ENCODE results near the gene USP49.

Gene USP49

DNA sequence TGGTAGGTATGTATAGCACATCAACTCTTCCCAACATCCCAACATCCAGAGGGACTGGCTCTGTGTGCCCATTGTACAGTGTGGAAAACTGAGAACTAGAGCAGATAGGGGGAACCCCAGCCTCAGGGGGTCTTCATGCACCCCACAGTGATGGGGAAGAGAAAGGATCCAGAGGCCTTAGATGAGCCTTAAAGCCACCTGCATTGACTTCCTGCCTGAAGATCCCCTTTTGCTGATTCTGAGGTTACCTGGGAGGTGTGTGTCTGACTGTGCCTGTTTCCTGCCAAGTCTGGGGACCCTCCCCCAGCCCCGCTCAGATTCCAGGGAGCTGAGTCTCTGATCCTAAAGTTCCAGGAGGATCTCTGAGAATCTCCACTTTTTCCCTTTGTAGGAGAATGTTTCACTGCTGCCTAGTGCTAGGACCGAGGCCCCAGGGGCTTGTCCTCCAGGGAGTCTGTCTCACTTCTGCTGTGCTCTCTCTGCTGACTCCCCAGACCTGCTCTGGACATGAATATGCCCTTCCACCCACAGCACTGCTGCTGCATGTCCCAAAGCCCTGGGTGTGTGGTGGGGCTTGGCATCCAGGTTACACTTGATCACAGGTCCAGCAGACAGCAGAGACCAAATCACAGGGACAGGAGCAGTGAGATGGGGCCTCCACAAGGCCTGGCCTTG is 135.1 kb downstream of the USP49 start:
- no peak overlapping the region for H3K4me3 ChIP-seq (ENCODE audit: low read depth, low read length)
- DNase-seq (ENCODE audit: low read depth) = no peak
- TF ChIP-seq, protein P1, sequence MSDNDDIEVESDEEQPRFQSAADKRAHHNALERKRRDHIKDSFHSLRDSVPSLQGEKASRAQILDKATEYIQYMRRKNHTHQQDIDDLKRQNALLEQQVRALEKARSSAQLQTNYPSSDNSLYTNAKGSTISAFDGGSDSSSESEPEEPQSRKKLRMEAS (IDR thresholded peaks at IDR 0.05; ENCODE audit: low read depth, low read length) = no peak
- TF ChIP-seq, protein P2, sequence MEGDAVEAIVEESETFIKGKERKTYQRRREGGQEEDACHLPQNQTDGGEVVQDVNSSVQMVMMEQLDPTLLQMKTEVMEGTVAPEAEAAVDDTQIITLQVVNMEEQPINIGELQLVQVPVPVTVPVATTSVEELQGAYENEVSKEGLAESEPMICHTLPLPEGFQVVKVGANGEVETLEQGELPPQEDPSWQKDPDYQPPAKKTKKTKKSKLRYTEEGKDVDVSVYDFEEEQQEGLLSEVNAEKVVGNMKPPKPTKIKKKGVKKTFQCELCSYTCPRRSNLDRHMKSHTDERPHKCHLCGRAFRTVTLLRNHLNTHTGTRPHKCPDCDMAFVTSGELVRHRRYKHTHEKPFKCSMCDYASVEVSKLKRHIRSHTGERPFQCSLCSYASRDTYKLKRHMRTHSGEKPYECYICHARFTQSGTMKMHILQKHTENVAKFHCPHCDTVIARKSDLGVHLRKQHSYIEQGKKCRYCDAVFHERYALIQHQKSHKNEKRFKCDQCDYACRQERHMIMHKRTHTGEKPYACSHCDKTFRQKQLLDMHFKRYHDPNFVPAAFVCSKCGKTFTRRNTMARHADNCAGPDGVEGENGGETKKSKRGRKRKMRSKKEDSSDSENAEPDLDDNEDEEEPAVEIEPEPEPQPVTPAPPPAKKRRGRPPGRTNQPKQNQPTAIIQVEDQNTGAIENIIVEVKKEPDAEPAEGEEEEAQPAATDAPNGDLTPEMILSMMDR (IDR thresholded peaks at IDR 0.05; ENCODE audit: low read depth, low read length) = no peak
- TF ChIP-seq MYC (IDR thresholded peaks at IDR 0.05; ENCODE audit: low read depth, low read length) (no peak), POLR2A (IDR thresholded peaks at IDR 0.05; ENCODE audit: extremely low read depth, insufficient read length) (no peak)

DNA sequence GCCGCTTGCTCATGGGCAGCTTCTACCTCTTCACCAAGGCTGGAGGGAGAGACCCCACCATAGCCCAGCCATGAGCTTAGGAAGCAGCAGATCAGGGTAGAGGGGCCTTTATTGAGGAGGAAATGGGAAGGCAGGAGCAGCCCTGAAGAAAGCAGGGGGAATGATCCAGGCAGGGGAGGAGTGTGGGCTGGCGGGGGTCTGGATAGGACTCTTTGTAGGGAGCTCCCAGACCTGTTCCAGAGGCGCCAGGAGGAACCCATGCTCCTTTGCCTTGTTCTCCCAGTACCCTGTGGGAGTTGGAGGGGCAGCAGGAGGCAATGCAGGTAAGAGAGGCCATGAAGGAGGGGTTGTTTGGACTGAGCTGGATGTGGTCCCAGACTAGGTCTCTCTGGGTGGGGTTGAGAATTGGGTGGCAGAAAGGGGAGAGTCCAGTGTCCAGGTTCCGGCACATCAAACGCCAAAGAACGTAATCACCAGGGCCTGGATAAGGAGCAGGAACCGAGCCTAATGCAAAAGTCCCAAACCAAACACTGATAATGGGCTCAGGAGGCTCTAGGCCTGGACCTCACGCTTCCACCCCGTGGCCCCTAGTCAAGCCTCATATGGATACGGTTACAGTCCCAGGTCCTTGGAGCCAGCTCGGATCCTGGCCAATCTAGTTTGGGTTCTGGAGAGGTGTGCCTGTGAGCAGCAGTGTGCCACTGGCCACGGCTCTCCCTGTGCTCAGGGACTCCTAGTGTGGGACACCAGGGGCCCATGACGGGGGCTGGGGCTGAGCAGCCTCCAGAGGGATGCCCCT is 135.9 kb downstream of the USP49 start:
- no peak overlapping the region for H3K4me3 ChIP-seq (ENCODE audit: low read depth, low read length)
- no peak for DNase-seq (ENCODE audit: low read depth)
- TF ChIP-seq MYC (IDR thresholded peaks at IDR 0.05; ENCODE audit: low read depth, low read length) (no peak), POLR2A (IDR thresholded peaks at IDR 0.05; ENCODE audit: extremely low read depth, insufficient read length) (no peak)
- TF ChIP-seq, protein P2 (IDR thresholded peaks at IDR 0.05; ENCODE audit: low read depth, low read length) = no peak
- TF ChIP-seq, protein P1 (IDR thresholded peaks at IDR 0.05; ENCODE audit: low read depth, low read length) = no peak

DNA sequence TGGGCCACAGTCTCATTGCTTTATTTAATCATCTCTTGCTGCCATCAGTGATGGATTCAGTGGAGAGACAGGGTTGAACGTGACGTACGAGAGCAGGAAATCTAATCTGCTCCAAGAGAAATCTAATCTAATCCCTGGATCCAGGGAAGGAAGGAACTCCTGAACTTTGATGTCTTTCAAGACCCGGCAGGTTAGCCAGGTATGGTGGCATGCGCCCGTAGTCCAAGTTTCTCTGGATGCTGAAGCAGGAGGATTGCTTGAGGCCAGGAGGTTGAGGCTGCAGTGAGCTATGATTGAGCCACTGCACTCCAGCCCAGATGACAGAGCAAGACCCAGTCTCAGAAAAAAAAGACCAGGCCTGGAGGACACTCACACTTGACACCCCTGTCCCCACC is 136.5 kb downstream of the USP49 start:
- TF ChIP-seq MYC (IDR thresholded peaks at IDR 0.05; ENCODE audit: low read depth, low read length) (no peak), POLR2A (IDR thresholded peaks at IDR 0.05; ENCODE audit: extremely low read depth, insufficient read length) (no peak)
- TF ChIP-seq, protein P2 (IDR thresholded peaks at IDR 0.05; ENCODE audit: low read depth, low read length) = no peak
- TF ChIP-seq, protein P1 (IDR thresholded peaks at IDR 0.05; ENCODE audit: low read depth, low read length) = no peak
- no peak overlapping the region for H3K4me3 ChIP-seq (ENCODE audit: low read depth, low read length)
- no peak for DNase-seq (ENCODE audit: low read depth)

DNA sequence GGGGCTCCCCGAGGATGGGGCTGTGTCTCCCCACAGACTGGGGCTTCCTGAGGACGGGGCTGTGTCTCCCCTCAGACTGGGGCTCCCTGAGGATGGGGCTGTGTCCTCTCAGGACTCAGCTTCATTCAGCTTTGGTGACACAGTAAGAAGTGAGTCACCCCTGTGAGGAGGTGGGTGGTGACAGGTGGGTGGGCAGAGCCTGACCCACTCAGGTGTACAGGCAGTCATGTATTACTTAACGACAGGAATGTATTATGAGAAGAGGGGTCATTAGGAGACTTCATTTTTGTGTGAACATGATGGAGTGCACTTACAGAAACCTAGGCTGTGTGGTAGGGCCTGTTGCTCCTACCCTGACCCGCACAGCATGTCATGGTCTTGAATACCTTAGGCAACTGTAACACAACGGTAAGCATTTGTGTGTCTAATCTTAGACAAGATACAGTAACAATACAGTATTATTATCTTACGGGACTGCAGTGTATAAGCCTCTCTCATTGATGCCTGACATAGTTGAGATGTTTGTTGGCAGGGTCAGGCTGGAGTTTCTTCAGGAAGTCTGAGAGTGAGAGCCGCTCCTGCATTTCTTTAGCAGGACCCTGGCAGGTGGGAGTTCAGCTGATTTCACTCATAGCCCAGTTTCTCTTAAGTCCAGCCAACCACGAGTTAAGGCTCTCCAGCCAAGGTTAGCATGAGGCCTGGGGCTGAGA is 137.1 kb downstream of the USP49 start:
- TF ChIP-seq, protein P1 (IDR thresholded peaks at IDR 0.05; ENCODE audit: low read depth, low read length) = no peak
- TF ChIP-seq, protein P2 (IDR thresholded peaks at IDR 0.05; ENCODE audit: low read depth, low read length) = no peak
- TF ChIP-seq MYC (IDR thresholded peaks at IDR 0.05; ENCODE audit: low read depth, low read length) (no peak), POLR2A (IDR thresholded peaks at IDR 0.05; ENCODE audit: extremely low read depth, insufficient read length) (no peak)
- no peak for DNase-seq (ENCODE audit: low read depth)
- H3K4me3 ChIP-seq (ENCODE audit: low read depth, low read length) = no peak overlapping the region

DNA sequence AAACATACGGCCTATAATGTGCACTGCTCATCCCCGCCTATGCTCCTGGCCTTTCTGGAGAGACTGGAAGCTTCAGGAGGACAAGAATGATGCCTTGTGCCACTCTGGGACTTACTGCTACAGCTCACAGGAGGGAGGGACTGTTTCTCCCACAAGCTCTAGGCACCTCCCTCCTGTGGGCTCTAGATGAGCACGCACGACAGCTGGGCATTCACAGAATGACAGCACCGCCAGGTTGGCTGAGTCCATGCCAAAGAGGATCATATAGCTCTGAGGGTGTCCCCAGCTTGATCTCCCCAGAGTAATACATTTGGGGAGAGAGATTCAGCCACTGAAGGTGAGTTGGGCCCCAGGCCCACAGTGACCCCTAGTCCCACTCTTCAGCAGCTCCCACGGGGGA is 137.9 kb downstream of the USP49 start:
- H3K4me3 ChIP-seq (ENCODE audit: low read depth, low read length) = no peak overlapping the region
- TF ChIP-seq, protein P1 (IDR thresholded peaks at IDR 0.05; ENCODE audit: low read depth, low read length) = no peak
- TF ChIP-seq MYC (IDR thresholded peaks at IDR 0.05; ENCODE audit: low read depth, low read length) (no peak), POLR2A (IDR thresholded peaks at IDR 0.05; ENCODE audit: extremely low read depth, insufficient read length) (no peak)
- TF ChIP-seq, protein P2 (IDR thresholded peaks at IDR 0.05; ENCODE audit: low read depth, low read length) = no peak
- DNase-seq (ENCODE audit: low read depth) = no peak
